ENCODE measurements around the gene DMD.
"Not testable (repeated sequence)": the region's sequence is repeated elsewhere in the genome, so short reads cannot be mapped to it uniquely, and the experiment has no call there.

- not testable (repeated sequence) for TF ChIP-seq CTCF, POLR2A (IDR thresholded peaks at IDR 0.05)
Measured at GRCh38 chrX:31378973-31379372, 1832.4 kb downstream of the DMD start.
